WI38 (cell line): ENCODE results near the gene TUT7.

Experiments
- H3K4me3 ChIP-seq: 2 replicates; pipeline ENCODE4 v1.5.1; 2011; ENCODE audit warnings: low read depth, mild to moderate bottlenecking, control low read depth, low read length
- TF ChIP-seq, protein P1 (sequence below): IDR thresholded peaks from 2 replicates; pipeline ENCODE4 v1.5.1; 2012; ENCODE audit warnings: low read depth, mild to moderate bottlenecking, control low read depth, low read length

TUT7 gene

DNA sequence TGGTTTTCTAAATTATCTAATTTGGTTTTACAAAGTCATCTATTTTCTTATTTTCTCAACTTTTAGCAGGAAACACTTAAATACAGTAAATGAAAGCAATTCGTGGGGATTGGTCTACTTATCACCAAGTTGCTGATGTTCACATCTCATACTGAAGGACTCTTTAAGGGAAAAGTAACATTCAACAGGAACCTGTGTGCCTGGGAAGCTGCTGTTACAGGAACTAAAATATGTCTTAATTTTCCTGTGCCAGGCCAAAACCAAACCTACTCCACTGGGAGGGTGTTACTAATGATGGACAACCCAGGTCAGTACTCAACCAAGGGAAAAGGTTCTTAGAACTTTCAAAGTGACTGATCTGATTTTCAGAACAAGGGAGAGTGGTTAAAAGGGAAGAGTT is 77.1 kb downstream of the TUT7 start:
- TF ChIP-seq, protein P1, sequence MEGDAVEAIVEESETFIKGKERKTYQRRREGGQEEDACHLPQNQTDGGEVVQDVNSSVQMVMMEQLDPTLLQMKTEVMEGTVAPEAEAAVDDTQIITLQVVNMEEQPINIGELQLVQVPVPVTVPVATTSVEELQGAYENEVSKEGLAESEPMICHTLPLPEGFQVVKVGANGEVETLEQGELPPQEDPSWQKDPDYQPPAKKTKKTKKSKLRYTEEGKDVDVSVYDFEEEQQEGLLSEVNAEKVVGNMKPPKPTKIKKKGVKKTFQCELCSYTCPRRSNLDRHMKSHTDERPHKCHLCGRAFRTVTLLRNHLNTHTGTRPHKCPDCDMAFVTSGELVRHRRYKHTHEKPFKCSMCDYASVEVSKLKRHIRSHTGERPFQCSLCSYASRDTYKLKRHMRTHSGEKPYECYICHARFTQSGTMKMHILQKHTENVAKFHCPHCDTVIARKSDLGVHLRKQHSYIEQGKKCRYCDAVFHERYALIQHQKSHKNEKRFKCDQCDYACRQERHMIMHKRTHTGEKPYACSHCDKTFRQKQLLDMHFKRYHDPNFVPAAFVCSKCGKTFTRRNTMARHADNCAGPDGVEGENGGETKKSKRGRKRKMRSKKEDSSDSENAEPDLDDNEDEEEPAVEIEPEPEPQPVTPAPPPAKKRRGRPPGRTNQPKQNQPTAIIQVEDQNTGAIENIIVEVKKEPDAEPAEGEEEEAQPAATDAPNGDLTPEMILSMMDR: no peak
- no peak overlapping the region for H3K4me3 ChIP-seq

DNA sequence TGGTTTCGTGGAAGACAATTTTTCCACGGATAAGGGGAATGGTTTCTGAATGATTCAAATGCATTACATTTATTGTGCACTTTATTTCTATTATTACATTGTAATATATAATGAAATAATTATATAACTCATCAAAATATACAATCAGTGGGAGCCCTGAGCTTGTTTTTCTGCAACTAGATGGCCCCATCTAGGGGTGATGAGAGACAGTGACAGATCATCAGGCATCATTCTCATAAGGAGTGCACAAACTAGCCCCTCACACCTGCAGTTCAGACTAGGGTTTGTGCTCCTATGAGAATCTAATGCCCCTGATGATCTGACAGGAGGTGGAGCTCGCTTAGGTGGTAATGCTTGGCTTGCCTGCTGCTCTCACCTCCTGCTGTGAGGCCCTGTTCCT is 78.2 kb downstream of the TUT7 start:
- no peak overlapping the region for H3K4me3 ChIP-seq
- TF ChIP-seq, protein P1: no peak

DNA sequence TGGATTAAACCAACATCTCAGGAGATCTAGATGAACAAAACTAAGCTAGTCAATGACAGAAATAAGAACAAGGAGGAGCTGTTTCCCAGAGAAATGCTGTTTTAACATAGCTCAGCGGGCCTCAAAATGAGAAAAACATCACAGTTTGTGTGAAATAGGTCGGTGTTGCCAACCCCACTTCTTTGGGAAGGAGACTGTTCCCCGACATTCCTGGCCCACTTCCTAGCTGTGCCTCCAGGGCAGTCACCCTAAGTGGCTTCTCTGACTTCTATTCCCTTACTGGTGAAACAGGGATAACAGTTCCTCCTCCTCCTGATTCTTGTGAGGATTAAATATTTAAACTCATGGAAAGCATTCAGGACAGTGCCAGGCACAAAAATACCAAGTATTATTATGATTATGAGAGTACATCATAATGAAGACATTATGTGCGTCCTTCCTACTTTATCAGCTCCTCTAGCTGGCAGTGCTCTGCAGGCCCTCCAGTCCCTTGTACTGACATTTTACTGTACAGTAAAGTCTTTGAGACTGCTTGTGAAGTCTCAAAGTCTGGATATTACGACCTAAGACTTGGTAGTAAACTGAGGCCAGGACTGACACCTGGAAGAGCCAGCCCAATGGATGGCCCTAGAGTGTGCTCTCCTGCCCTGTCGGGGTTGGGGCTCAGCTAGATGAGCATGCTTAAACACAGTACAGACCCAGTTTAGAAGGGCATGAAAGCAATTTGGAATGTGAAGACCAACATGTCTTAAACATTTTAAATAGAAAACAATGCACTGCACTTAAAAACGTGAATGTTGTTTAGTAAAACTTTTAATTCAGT is 79.2 kb downstream of the TUT7 start:
- H3K4me3 ChIP-seq: no peak overlapping the region
- TF ChIP-seq, protein P1: no peak

DNA sequence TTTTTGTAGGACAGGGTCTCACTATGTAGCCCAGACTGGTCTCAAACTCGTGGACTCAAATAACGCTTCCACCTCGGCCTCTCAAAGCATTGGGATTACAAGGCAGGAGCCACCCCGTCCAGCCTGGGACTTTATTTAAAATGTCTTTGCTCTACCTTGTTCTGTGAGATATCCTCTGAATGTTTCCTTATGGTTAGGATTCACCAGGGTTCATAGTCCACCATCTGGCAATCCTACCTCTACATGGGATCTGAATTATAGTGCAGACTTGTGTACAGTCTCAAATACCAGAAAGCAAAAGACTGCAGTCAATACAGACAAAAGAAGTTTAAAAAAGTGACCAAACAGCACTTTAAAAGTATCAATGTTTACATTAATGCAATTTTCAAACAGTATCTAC is 82.0 kb downstream of the TUT7 start:
- H3K4me3 ChIP-seq: no peak overlapping the region
- TF ChIP-seq, protein P1: no peak

DNA sequence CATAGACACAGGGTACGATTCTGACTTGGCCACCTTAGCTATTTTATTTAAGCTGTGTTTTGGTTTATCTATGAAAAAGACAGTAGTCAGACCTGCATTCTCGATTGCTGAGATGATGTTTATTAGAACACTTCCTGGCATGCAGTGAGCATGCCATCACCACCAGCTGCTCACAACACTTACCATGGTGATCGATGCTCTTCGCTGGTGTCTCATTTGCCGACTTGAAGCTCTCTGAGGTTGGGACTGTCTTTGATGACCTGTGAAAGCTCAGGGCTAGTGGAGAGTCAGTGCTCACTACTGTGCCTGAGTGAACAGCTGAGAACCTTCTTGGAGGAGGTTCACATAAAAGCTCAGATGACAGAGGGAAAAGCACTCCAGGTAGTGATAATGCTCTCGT is 90.3 kb downstream of the TUT7 start:
- TF ChIP-seq, protein P1: no peak
- no peak overlapping the region for H3K4me3 ChIP-seq

DNA sequence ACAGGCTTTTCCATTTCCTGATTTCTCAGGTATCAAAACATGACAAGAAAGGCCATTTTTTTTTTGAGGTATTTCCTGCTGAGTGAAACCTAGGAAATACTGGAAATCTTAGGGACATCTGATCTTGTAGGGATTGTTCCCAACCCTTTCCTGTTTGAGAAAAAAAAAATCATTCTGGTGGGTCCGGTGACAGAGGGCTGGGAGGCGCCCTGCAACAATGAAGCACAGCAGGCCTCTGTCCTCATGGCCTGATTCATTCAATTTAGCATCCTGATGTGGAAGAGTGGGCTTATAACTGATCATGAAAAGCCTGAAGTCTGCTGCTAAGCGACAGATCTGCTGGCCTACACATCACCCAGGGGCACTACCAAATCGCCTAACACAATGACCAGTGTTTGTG is 91.7 kb downstream of the TUT7 start:
- TF ChIP-seq, protein P1: no peak
- H3K4me3 ChIP-seq: no peak overlapping the region

DNA sequence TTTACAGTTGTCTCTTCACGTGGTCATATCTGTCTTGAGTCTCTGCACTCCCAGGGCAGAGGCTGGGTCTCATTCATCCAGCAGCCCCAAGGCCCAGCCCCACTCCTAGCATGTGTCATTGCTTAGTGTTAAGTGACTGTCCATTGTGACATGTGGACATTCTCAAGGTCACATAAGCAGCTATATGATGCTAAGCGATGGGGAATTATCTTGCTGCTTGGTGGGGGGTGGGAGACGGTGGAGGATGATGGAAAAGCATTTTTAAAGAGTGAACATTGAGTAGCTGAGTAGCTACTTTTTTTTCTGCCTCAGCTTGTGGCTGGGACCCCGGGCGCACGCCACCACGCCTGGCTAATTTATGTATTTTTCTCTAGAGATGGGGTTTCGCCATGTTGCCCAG is 94.7 kb downstream of the TUT7 start, which contains the start of gene C9orf153:
Gene C9orf153, minus strand, starts transcription at position 101 of the 400 bp plus-strand sequence. CDS start 30,054 bp downstream, outside the sequence.
- TF ChIP-seq, protein P1: no peak
- no peak within 1 kb of the TSS for H3K4me3 ChIP-seq
